ENCODE data around the gene ANKDD1B.

DNA sequence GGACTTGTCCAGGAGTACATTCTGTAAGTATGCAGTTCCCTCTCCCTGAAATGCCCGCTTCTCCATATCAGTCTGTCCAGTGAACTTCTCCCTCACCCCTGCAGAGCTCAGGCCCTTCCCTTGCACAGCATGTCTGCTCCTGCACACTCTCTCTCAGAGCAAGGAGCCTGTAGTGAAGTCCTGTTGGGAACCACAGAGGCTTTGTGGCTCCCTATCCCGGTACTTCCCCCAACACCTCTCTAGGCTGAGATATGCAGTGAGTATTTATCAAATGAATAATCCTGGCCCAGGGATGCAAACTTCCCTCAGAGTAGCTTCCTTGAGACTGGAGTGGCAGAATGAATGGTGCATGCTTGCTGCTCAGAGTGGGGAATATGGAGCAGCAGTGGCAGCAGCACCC, 57.2 kb downstream of the ANKDD1B start:
- TF ChIP-seq SIN3A (conservative IDR thresholded peaks at IDR 0.05 in 1 of 2, IDR thresholded peaks at IDR 0.05 in 1 of 2; ENCODE audit: low read depth in 1 of 2, low read length in 2 of 2) (no peak), CTCF (IDR thresholded peaks at IDR 0.05; ENCODE audit: control extremely low read depth in 1 of 3, insufficient read depth in 1 of 3, low read depth in 1 of 3, low read length in 3 of 3) (no peak), ZNF274 (IDR thresholded peaks at IDR 0.05; ENCODE audit: borderline replicate concordance, extremely low read depth, low read length) (no peak), JUN (IDR thresholded peaks at IDR 0.05; ENCODE audit: low read depth, low read length) (no peak), NRF1 (IDR thresholded peaks at IDR 0.05; ENCODE audit: low read depth, low read length) (no peak), GABPA (IDR thresholded peaks at IDR 0.05; ENCODE audit: borderline replicate concordance, insufficient read depth, low read length) (no peak), POLR2A (IDR thresholded peaks at IDR 0.05; ENCODE audit: control extremely low read depth in 1 of 2, low read depth in 2 of 2, low read length in 2 of 2) (no peak), CBX5 (IDR thresholded peaks at IDR 0.05; ENCODE audit: low read depth, low read length) (no peak), ATF2 (IDR thresholded peaks at IDR 0.05; ENCODE audit: low read length) (no peak), PHF8 (conservative IDR thresholded peaks at IDR 0.05; ENCODE audit: low read depth, low read length) (no peak), FOSL1 (IDR thresholded peaks at IDR 0.05; ENCODE audit: insufficient read depth, low read depth, low read length) (no peak), MAX (IDR thresholded peaks at IDR 0.05) (no peak)

Measured in H1 (cell line).